ENCODE measurements around the gene OSBPL8. TPM values are rescaled to one million over a fixed set of nuclear protein-coding genes. Genes with fewer than 3 reads are reported as not detected.
A peak's percentile ranks its signal among the peaks of the same experiment; 100 is the strongest.

Gene OSBPL8
- total RNA-seq, 1 donor from 2014 or later: 119 TPM

DNA sequence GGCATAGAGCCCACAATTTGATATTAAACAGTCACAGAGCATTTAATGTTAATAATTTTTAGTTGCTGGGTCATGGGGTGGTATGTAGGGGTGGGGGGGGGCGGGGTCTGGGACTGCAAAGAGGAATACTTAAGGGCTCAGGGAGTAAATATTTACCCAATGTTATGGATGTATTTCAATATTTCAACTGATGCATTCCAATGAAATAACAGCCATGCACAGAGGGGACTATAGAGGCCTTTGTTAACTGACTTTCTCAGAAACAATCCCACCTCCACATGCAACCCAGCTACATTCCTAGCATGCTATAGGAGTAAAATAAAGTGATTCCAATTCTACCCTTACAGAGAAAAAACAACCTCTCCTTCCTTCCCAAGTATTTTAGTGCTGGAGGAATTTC is 203.5 kb downstream of the OSBPL8 start:
- no peak for TF ChIP-seq EZH2 (IDR thresholded peaks at IDR 0.05; ENCODE audit: insufficient read depth, low read length)
- TF ChIP-seq, protein P1, sequence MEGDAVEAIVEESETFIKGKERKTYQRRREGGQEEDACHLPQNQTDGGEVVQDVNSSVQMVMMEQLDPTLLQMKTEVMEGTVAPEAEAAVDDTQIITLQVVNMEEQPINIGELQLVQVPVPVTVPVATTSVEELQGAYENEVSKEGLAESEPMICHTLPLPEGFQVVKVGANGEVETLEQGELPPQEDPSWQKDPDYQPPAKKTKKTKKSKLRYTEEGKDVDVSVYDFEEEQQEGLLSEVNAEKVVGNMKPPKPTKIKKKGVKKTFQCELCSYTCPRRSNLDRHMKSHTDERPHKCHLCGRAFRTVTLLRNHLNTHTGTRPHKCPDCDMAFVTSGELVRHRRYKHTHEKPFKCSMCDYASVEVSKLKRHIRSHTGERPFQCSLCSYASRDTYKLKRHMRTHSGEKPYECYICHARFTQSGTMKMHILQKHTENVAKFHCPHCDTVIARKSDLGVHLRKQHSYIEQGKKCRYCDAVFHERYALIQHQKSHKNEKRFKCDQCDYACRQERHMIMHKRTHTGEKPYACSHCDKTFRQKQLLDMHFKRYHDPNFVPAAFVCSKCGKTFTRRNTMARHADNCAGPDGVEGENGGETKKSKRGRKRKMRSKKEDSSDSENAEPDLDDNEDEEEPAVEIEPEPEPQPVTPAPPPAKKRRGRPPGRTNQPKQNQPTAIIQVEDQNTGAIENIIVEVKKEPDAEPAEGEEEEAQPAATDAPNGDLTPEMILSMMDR (IDR thresholded peaks at IDR 0.05; ENCODE audit: insufficient read depth, low read depth, low read length): no peak
- no peak overlapping the region for H2AFZ ChIP-seq (ENCODE audit: low read depth, low read length)
- H3K4me3 Mint-ChIP-seq (ENCODE audit: unreplicated experiment): no peak overlapping the region
- H3K36me3 Mint-ChIP-seq (ENCODE audit: low read depth, unreplicated experiment): peaks cover 19% of the 10 kb centered on the region
- no peak overlapping the region for H3K9ac ChIP-seq (ENCODE audit: low read length)
- H4K20me1 ChIP-seq (ENCODE audit: insufficient read depth, low read length): no peaks in the 10 kb centered on the region
- no peaks in the 10 kb centered on the region for H3K9me3 ChIP-seq (ENCODE audit: insufficient read depth, low read depth, low read length)
- DNase-seq (ENCODE audit: low read depth) (no peak), FAIRE-seq (no peak)
- H3K9me3 Mint-ChIP-seq (ENCODE audit: unreplicated experiment): peaks cover under 1% of the 10 kb centered on the region
- no peak overlapping the region for H3K27ac ChIP-seq (ENCODE audit: low read depth, low read length)
- no peaks in the 10 kb centered on the region for H3K79me2 ChIP-seq (ENCODE audit: insufficient read depth, low read length)
- H3K4me1 Mint-ChIP-seq (ENCODE audit: low read depth, unreplicated experiment): peaks cover 11% of the 10 kb centered on the region
- H3K27me3 ChIP-seq (ENCODE audit: insufficient read depth, low read length): no peaks in the 10 kb centered on the region
- H3K4me2 ChIP-seq (ENCODE audit: low read length): no peak overlapping the region
- H3K27me3 Mint-ChIP-seq (ENCODE audit: low read depth, unreplicated experiment): no peaks in the 10 kb centered on the region
- peaks cover 4% of the 10 kb centered on the region for H3K36me3 ChIP-seq (ENCODE audit: insufficient read depth, low read length)
- no peaks in the 10 kb centered on the region for H3K4me1 ChIP-seq (ENCODE audit: insufficient read depth, low read length)
- no peak overlapping the region for H3K4me3 ChIP-seq (ENCODE audit: insufficient read depth, low read depth, low read length)
- H3K27ac Mint-ChIP-seq (ENCODE audit: unreplicated experiment): peak overlapping the region; percentile 34

DNA sequence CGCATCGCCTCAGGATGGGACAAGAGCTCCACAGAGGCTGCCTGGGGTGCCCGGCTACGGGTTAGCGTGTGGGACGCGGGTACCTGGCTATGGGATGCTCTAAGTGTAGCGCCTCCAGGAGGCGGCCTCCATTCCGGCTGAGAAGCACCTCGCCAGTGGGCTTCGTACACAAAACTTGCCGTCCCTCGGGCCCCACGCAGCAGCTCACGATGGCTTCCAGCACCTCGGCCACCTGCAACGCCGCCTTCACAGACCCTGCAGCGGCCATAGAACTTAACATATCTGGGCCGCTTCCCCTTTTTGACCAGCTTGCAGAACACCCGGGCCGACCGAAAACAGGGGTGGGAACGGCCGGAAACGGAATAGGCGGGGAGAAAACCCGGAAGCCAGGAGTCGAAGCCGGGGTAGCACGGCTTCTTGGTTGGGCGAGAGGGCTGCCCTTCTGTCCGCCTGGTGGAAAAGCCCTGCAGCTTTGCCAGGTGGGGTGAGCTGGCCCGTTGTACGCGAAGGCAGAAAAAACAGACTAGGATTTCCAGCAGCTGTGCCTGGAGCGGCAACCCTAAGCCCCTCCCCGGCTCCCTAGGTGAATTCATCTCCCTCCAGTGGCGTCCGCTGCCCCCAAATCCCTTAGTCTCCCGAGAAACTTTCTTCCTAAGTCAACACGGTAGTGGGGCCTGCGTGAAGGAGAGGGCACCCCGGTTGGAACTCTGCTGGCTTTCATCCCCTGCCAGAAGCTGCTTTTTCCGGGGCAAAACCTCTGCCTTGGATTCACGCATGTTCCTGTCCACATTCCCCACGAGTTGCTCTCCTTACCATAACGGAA is 211.3 kb downstream of the OSBPL8 start, which contains the start of gene BBS10:
Gene BBS10 (minus strand): TSS at position 337 of the 823 bp plus-strand sequence. CDS start 57 bp downstream, at position 280.
- peak within 1 kb of the TSS; percentile 85 for H3K27ac Mint-ChIP-seq (ENCODE audit: unreplicated experiment)
- Histone ChIP-seq H3K4me1 (ENCODE audit: insufficient read depth, low read length) (peaks cover 19% of the 10 kb centered on the region), H3K4me3 (ENCODE audit: insufficient read depth, low read depth, low read length) (peak within 1 kb of the TSS; percentile 88), H4K20me1 (ENCODE audit: insufficient read depth, low read length) (no peaks in the 10 kb centered on the region), H3K79me2 (ENCODE audit: insufficient read depth, low read length) (peaks cover 24% of the 10 kb centered on the region), H3K9me3 (ENCODE audit: insufficient read depth, low read depth, low read length) (no peaks in the 10 kb centered on the region), H3K27me3 (ENCODE audit: insufficient read depth, low read length) (no peaks in the 10 kb centered on the region), H3K4me2 (ENCODE audit: low read length) (peak within 1 kb of the TSS; percentile 87), H2AFZ (ENCODE audit: low read depth, low read length) (peak within 1 kb of the TSS; percentile 81), H3K9ac (ENCODE audit: low read length) (peak within 1 kb of the TSS; percentile 84), H3K36me3 (ENCODE audit: insufficient read depth, low read length) (no peaks in the 10 kb centered on the region), H3K27ac (ENCODE audit: low read depth, low read length) (peak within 1 kb of the TSS; percentile 77)
- H3K4me3 Mint-ChIP-seq (ENCODE audit: unreplicated experiment): peak within 1 kb of the TSS; percentile 93
- no peaks in the 10 kb centered on the region for H3K27me3 Mint-ChIP-seq (ENCODE audit: low read depth, unreplicated experiment)
- peak; percentile 89 for DNase-seq (ENCODE audit: low read depth)
- FAIRE-seq: no peak
- no peaks in the 10 kb centered on the region for H3K9me3 Mint-ChIP-seq (ENCODE audit: unreplicated experiment)
- peaks cover 20% of the 10 kb centered on the region for H3K4me1 Mint-ChIP-seq (ENCODE audit: low read depth, unreplicated experiment)
- no peak for TF ChIP-seq EZH2 (IDR thresholded peaks at IDR 0.05; ENCODE audit: insufficient read depth, low read length)
- TF ChIP-seq, protein P1 (IDR thresholded peaks at IDR 0.05; ENCODE audit: insufficient read depth, low read depth, low read length): peak; percentile 24
- H3K36me3 Mint-ChIP-seq (ENCODE audit: low read depth, unreplicated experiment): peaks cover 3% of the 10 kb centered on the region

All from astrocyte (in vitro differentiated cells and primary cell).